ENCODE measurements around the gene NFE2L1. TPM values are rescaled to one million over a fixed set of nuclear protein-coding genes. Genes with fewer than 3 reads are reported as not detected.
A peak's percentile ranks its signal among the peaks of the same experiment; 100 is the strongest.
"Not testable (repeated sequence)": the region's sequence is repeated elsewhere in the genome, so short reads cannot be mapped to it uniquely, and the experiment has no call there.

Gene NFE2L1
- total RNA-seq, 1 donor from 2014 or later = 124 TPM

DNA sequence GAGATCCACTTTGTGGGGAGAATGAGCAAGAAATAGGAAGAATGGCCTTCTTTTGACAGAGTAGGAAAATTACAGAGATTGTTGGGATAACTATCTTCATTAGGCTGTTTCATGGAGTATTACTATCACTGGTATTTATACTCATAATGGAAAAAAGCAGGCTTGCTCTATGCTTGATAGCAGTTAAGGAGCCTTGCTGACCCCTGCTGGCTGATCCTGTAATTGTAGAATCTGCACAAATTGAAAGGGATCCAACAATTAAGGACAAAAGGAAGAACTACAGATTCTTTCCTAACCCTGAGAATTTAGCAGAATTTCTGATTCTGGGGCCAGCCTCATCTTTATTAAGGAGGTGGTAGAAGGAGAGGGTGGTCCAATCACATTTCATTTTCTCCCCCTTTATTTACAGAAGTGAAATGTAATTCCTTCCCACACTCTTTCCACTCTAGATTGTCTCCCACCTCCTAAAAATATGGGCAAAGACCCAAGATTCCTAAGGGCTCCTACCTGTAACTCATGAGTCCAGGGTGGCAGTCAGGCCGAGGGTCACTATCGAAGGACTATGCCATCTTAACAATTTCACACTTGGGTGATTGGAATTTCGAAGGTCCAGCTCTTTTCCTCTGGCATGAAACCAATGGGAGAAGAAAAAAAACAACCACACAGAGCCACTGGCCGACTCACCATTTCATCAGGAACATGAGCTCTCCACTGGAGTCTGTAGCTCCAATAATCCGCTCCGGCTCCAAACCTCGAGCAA is 26.3 kb downstream of the NFE2L1 start:
- Mint-ChIP-seq H3K4me1 (ENCODE audit: low read depth) (peaks cover 3% of the 10 kb centered on the region), H3K36me3 (ENCODE audit: insufficient read depth) (peaks cover 22% of the 10 kb centered on the region), H3K9me3 (ENCODE audit: low read depth) (no peaks in the 10 kb centered on the region), H3K4me3 (ENCODE audit: low read depth) (no peak overlapping the region), H3K27ac (peak overlapping the region; percentile 52), H3K27me3 (no peaks in the 10 kb centered on the region)
- TF ChIP-seq, protein P1, sequence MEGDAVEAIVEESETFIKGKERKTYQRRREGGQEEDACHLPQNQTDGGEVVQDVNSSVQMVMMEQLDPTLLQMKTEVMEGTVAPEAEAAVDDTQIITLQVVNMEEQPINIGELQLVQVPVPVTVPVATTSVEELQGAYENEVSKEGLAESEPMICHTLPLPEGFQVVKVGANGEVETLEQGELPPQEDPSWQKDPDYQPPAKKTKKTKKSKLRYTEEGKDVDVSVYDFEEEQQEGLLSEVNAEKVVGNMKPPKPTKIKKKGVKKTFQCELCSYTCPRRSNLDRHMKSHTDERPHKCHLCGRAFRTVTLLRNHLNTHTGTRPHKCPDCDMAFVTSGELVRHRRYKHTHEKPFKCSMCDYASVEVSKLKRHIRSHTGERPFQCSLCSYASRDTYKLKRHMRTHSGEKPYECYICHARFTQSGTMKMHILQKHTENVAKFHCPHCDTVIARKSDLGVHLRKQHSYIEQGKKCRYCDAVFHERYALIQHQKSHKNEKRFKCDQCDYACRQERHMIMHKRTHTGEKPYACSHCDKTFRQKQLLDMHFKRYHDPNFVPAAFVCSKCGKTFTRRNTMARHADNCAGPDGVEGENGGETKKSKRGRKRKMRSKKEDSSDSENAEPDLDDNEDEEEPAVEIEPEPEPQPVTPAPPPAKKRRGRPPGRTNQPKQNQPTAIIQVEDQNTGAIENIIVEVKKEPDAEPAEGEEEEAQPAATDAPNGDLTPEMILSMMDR (IDR thresholded peaks at IDR 0.05; ENCODE audit: unreplicated experiment) = peak; percentile 73
- DNase-seq (ENCODE audit: low spot score, unreplicated experiment) = peak; percentile 50

DNA sequence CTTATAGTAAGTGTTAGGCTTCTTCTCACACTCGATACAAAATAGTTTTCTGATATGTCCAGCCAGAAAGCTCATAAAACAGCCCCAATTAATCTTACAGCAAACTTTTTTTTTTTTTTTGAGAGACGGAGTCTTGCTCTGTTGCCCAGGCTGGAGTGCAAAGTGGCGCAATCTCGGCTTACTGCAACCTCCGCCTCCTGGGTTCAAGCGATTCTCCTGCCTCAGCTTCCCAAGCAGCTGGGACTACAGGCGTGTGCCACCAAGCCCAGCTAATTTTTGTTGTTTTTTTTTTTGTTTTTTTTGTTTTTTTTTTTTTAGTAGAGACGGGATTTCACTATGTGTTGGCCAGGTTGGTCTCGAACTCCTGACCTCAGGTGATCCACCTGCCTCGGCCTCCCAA is 29.0 kb downstream of the NFE2L1 start:
- not testable (repeated sequence) for H3K27ac Mint-ChIP-seq
- peaks cover 17% of the 10 kb centered on the region for H3K36me3 Mint-ChIP-seq (ENCODE audit: insufficient read depth)

DNA sequence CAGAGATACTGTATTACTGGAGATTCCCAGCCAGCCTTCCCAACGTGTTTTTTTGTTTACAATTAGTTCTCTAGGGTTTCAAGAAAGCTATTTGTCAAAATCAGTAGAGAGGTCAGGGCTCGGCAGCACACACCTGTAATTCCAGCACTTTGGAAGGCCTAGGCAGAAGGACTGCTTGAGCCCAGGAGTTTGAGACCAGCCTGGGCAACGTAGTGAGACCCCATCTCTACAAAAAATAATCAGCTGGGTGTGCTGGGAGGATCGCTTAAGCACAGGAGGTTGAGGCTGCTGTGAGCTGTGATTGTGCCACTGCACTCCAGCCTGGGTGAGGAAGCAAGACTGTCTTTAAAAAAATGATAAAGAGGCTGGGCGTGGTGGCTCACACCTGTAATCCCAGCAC is 33.7 kb downstream of the NFE2L1 start:
- H3K4me3 Mint-ChIP-seq (ENCODE audit: low read depth) = no peak overlapping the region
- TF ChIP-seq, protein P1 (IDR thresholded peaks at IDR 0.05; ENCODE audit: unreplicated experiment) = no peak
- peak overlapping the region; percentile 84 for H3K27ac Mint-ChIP-seq
- peaks cover 8% of the 10 kb centered on the region for H3K4me1 Mint-ChIP-seq (ENCODE audit: low read depth)
- no peaks in the 10 kb centered on the region for H3K36me3 Mint-ChIP-seq (ENCODE audit: insufficient read depth)
- no peak for DNase-seq (ENCODE audit: low spot score, unreplicated experiment)
- no peaks in the 10 kb centered on the region for H3K9me3 Mint-ChIP-seq (ENCODE audit: low read depth)
- no peaks in the 10 kb centered on the region for H3K27me3 Mint-ChIP-seq

More for the DNA sequence above, 29.0 kb downstream of the NFE2L1 start:
- H3K27me3 Mint-ChIP-seq; H3K4me3 Mint-ChIP-seq (ENCODE audit: low read depth); H3K4me1 Mint-ChIP-seq (ENCODE audit: low read depth); H3K9me3 Mint-ChIP-seq (ENCODE audit: low read depth); DNase-seq (ENCODE audit: low spot score, unreplicated experiment): not testable (repeated sequence)

DNA sequence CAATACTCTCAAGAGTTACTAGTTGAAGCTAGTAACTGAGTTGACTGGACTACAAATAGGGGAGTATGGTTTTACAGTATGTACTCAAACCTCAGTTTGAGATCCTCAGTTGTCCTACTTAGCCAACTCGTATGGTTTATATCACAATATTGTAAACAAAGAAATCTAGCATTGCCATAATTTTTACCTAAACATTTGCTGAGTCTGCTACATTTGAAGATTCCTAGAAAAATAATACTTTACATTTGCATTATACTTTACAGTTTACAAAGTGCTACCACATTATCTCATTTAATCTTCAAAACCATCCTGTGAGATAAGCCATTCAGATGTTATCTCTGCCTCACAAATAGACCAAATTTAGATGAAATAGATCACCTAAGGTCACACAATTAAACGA is 36.8 kb downstream of the NFE2L1 start:
- Mint-ChIP-seq H3K9me3 (ENCODE audit: low read depth) (no peaks in the 10 kb centered on the region), H3K27ac (no peak overlapping the region), H3K27me3 (no peaks in the 10 kb centered on the region), H3K4me3 (ENCODE audit: low read depth) (no peak overlapping the region), H3K4me1 (ENCODE audit: low read depth) (peaks cover 8% of the 10 kb centered on the region), H3K36me3 (ENCODE audit: insufficient read depth) (peaks cover 3% of the 10 kb centered on the region)
- no peak for DNase-seq (ENCODE audit: low spot score, unreplicated experiment)
- TF ChIP-seq, protein P1 (IDR thresholded peaks at IDR 0.05; ENCODE audit: unreplicated experiment) = no peak

DNA sequence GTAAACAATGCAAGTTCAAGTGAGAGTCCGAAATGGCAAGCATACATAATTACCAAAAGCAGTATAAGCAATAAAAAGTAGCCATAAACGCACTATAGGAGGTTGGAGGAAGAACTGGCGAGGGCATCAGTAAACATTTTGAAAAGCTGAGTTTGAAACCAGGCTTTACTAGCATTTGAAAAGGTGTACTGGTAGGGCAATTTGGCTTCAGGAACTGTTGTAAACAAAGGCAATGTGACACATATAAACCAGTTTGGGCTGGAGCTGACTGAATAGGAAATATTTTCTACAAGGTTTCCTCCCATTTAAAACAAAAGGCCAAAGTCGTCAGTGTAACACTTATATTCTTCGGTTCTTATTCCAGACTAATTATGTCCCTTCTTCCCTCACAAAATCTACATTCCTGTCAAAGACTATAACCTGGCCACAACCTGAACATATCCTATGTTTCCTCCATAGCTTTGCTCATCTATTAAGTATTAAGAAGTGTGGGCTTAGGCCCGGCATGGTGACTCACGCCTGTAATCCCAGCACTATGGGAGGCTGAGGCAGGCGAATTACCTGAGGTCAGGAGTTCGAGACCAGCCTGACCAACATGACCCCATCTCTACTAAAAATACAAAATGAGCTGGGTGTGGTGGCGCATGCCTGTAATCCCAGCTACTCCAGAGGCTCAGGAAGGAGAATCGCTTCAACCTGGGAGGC is 45.3 kb downstream of the NFE2L1 start:
- peaks cover 5% of the 10 kb centered on the region for H3K4me1 Mint-ChIP-seq (ENCODE audit: low read depth)
- H3K27ac Mint-ChIP-seq = peak overlapping the region; percentile 78
- no peak overlapping the region for H3K4me3 Mint-ChIP-seq (ENCODE audit: low read depth)
- no peak for DNase-seq (ENCODE audit: low spot score, unreplicated experiment)
- H3K36me3 Mint-ChIP-seq (ENCODE audit: insufficient read depth) = peaks cover 11% of the 10 kb centered on the region
- no peaks in the 10 kb centered on the region for H3K9me3 Mint-ChIP-seq (ENCODE audit: low read depth)
- no peaks in the 10 kb centered on the region for H3K27me3 Mint-ChIP-seq
- TF ChIP-seq, protein P1 (IDR thresholded peaks at IDR 0.05; ENCODE audit: unreplicated experiment) = no peak

All from progenitor cell of endocrine pancreas (in vitro differentiated cells).